ENCODE results near the gene GALR2.

The GALR2 gene

DNA sequence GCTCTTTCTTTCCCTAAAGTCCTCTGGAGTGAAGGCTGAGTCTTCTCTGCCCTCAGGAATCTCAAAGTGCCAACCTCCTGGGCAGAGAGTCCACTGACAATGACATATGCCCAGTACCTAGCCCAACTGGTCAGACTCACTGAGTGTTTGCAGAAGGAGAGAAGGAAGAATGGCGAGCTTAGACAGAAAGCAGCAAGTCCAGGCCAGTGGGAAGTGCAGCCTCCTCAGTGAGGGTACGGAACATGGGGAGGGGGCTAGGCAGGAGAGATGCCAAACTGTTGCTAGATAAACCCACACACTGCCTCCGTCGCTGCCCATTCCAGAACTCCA, 28.3 kb downstream of the GALR2 start:
- no peak for DNase-seq

DNA sequence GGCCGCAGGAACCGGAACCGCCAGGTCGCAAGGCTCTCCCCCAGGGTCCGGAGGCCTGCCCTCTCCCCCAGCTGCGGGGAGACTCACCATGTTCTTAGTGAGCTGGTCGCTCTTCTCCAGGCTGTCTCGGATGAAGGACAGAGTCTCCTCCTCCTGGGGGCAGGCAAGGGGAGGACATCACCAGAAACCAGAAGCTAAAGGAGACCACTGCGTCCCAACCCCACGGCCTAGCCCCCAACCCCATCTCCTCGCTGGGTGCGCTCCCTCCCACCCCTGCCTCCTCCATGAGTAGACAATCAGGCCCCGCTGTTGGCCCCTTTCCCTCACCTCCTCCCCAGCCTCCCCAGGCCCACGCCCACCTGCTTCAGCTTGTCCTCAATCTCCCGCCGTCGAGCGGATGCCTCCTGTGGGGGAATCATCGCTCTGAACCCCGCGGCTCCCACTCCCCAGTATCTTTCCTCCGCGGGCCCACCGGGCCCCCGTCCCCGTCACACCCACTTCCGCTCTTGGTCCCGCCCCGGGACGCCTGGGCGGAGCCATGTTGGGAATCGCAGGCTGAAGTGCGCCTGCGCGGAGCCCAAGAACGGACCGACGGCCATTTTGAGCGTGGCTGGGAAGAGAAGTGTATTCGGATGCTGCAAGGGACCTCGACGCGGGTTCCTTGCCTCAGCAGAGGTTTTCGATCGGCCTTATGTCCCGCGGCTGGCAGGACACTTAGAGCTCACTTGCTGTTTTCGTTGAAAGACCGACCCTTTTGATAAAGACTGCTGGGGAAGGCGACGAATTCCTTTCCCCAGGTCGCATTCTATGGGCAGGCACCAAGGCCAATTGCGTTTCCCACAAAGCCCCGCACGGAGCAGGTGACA, 28.9 kb downstream of the GALR2 start, which contains the start of gene EXOC7:
TSS of gene EXOC7 (minus strand) at position 514 of the 866 bp plus-strand sequence. CDS start at position 419, 95 bp downstream.
- DNase-seq, result peak; percentile 94 to 98

DNA sequence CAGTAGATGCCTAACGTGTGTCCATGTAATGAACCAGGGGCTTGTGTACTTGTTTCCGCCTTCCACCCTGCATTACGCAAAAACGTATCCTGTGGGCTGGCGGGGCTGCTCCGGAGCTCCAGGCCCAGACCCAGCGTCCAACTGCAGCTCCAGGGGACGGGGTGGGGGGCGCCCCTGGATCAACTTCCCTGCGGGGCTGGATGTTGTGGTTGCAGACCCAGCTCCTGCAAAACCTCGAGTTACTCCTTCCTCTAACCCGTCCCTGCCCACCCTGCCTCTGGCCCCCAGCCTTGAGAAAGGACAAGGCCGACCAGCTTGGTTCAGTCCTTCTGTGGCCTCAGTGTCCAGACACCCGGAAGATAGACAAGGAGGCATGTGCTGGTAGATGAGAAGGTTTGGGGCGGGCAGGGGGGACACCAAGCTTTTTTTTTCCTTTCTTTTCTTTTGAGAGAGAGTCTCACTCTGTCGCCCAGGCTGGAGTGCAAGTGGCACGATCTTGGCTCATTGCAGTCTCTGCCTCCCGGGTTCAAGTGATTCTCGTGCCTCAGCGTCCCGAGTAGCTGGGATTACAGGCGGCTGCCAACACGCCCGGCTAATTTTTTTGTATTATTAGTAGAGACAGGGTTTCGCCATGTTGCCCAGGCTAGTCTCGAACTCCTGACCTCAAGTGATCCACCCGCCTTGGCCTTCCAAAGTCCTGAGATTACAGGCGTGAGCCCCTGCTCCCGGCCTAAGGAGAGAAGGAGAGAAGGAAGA, 29.7 kb downstream of the GALR2 start:
- DNase-seq, result no peak

DNA sequence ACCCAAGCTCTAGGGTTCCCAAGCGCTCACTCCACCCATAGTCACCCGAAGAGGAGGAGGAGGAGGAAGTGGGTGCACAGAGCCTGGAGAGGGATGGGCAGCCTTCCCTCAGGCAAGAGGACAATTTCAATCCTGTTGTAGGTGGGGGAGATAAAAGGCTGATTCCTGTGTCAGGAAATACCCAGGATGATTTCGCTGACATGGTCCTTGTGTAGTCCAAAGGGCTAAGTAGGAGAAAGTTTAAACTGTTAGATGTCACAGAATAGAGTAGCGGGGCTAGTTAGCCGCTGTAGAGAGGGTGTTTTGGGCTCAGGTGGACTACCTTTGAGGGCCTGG, 30.3 kb downstream of the GALR2 start:
- no peak for DNase-seq

DNA sequence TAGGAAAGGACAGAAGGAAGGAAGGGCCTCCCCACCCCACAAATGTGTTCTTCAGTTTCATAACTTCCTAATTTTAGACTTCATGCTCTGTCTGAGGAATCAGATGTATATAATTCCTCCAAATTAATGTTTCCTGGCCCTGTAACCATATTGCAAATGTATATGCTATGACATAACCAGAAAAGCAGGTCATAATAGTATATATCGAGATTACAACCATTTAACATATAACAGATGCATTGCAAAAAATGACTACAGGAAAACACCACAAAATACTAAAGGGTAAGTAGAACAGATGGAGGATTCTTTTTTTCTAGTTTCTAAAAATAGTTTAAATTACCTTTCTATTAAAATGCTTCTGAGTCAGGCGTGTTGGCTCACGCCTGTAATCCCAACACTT, 32.1 kb downstream of the GALR2 start:
- no peak for DNase-seq

DNA sequence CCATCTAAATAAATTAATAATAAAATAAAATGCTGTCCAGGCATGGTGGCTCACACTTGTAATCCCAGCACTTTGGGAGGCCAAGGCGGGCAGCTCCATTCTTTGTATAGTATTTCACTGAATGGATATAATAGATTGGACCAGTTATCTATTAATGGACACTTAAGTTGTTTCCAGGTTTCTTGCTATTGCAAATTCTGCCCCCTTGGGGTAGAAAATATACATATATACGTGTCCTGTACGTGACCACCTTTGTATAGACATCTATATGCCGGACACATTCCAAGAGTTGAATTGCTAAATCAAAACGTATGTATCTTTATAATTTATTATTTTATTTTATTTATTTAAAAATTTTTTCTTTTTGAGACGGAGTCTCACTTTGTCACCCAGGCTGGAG, 32.9 kb downstream of the GALR2 start:
- DNase-seq, result no peak

DNA sequence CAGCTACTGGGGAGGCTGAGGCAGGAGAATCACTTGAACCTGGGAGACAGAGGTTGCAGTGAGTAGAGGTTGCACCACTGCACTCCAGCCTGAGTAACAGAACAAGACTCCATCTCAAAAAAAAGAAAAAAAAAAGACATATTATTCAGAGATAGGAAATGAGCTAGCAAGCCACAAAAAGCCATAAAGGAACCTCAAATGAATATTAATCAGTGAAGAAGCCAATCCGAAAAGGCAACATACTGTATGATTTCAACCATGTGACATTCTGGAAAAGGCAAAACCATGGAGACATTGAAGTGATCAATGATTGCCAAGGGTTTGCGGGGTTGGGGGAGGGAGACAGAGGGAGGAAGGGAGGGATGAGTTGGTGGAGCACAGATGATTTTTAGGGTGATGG, 37.4 kb downstream of the GALR2 start:
- DNase-seq, result no peak

DNA sequence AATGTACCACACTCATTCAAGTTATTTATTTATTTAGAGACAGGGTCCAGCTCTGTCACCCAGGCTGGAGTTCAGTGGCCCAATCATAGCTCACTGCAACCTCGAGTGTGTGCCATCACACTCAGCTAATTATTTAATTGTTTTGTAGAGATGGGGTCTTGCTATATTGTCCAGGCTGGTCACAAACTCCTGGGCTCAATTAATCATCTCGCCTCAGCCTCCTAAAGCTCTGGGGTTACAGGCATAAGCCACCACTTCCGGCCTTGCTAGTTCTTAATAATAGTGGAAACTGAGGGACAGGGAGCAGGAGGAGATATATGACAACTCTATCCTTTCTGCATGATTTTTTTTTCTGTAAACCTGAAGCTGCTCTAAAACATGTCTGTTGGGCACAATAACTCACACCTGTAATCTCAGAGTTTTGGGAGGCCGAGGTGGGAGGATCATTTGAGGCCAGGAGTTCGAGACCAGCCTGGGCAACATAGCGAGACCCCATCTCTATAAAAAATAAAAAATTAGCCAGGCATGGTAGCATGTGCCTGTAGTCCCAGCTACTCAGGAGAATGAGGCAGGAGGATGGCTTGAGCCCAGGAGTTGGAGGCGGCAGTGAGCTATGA, 40.7 kb downstream of the GALR2 start:
- no peak for DNase-seq

DNA sequence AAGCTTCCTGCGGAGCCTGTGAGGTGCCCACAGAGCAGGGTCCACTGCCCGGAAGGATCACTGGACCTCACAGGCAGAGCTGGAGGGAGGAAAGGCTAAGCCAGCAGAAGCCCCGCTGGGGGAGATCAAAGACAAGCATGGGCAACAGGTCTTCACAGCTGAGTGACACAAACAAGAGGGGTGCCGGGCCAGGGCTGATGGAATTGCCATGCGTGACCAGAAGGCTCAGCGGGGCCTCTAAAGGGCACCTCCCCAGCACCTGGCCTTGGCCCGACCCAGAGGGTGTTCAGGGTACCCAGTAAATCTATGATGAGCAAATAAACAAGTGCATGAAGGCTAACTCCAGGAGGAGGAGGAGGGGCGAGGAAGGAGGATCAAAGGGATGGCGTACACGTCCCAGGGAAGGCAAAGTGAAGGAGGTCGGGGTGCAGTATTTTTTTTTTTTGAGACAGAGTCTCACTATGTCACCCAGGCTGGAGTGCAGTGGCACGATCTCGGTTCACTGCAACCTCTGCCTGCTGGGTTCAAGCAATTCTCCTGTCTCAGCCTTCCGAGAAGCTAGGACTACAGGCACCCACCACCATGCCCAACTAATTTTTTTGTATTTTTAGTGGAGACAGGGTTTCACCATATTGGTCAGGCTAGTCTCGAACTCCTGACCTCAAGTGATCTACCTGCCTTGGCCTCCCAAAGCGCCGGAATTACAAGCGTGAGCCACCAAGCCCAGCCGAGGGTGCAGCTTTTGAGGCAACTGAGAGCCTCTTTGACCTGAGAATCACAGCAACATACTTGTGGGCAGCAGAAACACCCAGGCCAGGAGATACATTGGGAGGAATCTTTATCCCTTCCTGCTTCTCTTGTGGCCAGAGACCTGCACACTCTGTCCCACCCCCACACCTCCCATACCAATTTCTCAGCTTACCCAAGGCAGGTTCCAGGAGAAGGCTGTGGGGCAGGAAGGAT, 45.1 kb downstream of the GALR2 start:
- no peak for DNase-seq

DNA sequence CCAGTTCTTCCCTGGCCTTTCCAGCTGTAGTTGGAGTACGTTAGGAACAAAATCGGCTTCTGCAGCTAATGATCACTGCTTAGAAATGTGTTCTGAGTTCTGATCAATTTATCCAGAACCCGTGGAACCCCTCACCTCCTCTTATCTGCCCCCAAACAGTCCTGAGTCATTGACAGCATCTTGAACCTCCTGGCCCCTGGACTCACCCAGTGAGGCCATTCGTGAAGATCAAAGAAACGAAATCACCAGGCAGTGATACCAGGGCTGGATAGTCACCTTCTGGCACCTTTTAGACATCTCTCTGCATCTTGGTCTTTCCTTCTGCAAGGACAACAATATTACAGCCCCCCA, 46.1 kb downstream of the GALR2 start:
- DNase-seq, result no peak

DNA sequence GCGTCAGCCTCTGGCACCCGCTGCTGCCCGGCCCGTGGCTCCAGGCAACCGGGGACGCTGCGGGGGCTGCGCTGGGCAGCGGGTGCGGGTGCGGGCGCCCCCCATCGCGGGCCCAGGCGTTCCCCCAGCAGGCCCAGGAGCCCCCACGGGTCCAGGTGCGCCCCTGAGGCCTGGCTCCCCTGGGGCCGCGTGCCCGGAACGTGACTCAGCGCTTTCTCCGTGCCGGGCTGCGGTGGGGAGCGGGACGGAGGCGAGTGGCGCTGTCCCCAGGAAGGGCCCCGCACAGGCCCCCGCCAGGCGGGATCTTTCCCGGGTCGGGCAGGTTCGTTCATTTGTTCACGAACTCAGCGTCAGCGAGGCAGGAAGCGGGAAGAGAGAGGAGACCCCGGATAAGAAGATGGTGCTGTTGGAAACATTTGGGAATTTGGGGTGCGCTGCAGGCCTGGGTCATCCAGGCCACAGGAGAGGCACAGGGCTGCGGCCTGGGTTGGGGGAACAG, 47.4 kb downstream of the GALR2 start:
- no peak for DNase-seq

DNA sequence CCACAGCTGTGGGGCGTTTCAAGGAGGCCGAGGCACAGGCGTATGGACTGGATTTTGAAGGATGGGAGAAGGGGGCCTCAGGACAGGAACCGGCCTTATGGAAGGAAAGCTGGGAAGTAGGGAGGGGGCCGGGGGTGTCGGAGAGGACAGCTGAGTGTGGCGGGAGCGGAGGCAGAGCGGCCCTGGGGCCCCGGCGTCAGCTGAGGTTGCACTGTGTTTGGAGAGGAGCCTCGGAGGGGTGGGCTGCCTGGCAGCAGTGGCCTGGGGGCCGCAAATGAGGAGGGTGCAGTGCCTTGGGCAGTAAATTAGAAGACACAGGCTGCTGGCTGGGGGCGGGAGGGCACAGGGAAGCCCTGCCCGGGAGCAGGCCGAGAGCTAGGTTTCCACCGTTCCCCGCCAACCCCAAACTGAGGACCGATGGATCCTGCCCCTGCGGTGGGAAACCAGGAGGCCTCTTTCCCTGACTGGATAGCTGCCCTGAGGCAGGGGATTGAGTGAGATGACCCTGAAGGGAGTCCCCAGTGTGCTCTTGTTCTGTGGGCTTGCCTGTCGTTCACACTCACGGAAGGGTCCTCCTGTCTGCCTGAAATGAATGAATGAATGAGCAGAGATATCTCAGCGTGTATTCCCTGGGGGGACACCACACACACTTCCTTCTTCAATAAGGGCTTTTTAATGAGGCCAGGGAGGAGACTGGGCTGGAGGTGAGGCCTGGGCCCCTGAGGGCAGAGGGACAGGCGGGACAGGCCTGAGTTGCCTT, 48.0 kb downstream of the GALR2 start:
- no peak for DNase-seq

DNA sequence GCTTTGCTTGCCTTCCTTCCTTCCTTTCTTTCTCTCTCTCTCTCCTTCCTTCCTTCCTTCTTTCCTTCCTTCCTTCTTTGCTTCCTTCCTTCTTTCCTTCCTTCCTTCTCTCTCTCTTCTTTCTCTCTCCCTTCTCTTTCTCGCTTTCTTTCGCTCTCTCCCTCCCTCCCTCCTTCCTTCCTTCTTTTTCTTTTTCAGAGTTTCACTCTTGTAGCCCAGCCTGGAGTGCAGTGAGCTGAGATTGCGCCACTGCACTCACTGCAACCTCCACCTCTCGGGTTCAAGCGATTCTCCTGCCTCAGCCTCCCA, 48.6 kb downstream of the GALR2 start:
- DNase-seq, result no peak

DNA sequence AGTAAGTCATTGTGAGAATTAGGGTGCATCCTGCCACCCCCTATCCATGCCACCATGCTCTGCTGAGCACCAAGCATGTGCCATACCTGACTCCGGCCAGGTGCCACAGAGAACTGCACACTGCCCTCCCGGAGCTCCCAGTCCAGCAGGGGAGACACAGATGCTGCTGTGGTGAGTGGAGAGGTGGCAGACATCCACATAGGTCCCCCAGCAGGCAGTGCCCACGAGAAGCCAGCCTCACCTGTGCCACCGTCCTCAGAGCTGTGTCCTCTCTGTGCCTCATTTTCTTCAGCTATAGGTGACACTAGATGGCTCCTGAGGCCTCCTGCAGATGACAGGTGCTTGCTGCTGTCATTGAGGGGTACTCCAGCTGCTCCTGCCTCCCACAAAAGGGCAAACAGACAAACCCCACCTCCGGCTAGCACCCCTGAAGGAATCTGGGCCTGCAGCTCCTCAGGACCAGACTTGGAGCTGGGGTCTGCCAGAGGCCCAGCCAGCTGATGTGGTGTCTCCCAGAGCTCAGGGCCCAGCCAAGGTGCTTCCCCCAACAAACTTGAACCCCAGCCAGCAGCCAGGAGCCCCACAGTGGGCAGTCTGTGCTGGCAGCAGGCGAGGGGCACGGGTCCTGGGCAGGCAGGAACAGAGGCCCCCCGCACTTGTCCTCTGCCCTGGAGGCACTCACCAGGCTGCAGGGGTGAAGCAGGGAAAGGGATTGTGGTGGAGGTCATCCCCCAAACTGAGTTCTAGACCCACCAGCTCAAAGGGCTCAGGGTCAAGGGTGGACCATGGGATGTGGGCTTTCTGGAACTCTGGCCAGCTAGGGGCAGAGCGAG, 49.4 kb downstream of the GALR2 start:
- no peak for DNase-seq

DNA sequence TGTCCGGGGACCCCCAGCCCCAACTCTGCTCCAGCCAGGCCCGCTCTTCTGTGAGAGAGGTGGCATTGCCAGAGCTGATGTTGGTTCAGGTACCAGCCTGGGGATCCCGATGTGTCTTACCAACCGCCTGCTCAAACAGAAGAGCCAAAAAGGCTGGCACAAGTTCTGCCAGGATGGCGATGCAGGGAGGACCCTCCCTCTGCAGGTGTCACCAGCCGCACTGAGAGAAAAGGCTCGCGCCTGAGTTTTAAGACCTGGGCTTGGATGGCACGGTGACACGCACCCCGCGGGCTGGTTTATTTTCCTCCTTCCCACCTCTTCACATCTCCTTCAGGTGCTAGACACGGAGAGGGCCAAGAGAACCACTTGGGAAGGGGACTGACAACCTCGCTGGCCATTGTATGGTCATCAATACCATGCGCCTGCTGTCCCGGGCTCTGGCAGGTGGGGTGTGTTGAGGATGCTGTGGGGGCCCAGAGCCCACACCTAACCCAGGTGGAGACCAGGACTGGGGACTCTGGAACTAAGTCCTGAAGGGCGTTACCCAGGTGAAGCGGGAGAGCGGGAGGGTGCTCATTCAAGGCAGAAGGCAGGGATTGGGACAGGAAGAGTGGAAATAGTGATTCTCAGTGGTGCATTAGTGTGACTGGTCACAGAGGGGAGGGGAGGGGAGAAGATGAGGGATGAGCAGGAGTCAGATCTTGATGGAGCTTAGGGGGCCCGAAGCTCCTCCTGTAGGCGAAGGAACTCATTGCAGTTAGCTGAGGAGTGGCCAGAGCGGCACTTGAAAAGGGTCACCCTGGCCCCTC, 50.2 kb downstream of the GALR2 start:
- no peak for DNase-seq

DNA sequence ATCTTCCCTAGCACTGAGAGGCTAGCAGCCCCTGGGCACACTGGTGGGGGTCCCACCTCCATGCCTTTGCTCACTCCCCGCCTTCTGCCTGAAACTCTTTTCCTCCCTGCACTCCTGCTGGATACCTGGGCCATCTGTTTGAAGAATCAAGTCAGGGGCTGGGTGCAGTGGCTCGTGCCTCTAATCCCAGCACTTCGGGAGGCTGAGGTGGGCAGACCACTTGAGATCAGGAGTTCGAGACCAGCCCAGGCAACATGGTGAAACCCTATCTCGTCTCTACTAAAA, 50.8 kb downstream of the GALR2 start:
- no peak for DNase-seq

DNA sequence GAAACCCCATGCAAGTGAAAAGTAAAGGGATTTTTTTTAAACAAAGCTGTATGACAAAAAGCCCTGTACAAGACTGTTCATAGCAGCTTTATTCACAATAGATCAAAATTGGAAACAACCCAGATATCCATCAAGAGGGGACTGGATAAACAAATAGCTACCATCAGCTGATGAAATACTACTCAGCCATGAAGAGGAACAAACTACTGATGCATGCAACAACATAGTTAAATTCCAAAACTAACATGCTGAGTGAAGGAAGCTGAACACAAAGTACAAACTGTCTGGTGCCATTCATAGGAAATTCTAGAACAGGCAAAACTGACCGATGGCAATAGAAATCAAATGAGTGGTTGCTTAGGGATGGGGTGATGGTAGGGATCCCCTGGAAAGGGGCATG, 51.3 kb downstream of the GALR2 start:
- DNase-seq, result no peak

All from NCI-H446 (cell line).